Measurements from ENCODE around the gene SELENOO.

Gene SELENOO

DNA sequence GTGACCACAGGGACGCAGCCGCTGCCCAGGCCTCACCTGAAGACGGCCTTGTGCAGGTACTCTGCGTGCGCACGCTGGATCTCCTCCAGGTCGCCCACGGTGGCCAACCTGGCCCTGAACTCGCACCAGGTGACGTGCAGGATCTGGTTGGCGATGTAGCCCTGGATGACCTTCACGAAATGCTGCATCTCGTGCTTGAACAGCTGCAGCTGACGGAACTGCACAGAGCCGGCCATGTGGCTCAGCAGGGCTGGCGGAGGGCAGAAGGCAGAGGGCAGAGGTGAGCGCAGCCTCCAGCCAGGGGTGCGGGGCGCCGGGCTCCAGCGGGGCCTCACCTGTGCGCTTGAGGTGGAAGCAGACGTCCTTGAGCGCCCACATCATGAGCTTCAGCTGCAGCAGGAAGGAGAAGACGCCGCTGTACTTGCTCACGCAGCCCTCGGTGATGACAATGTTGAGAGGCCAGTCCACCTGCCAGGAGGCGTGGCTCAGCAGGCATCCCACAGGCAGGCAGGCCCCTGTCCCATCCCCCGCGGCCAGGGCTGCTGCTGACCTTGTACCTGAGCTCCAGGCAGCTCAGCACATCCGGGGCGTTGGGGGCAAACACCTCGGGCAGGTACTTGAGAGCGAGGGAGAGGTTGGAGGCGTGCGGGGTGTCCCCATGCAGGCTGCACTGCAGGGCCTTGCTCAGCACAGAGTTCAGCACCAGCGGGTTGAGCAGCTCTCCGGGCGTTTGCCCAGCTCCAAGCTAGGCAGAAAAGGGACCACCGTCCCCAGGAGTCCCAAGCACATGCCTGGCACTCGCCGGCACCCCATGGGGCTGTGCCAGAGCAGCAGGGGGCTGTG lies 17.6 kb downstream of the SELENOO start:
- no peak for DNase-seq

DNA sequence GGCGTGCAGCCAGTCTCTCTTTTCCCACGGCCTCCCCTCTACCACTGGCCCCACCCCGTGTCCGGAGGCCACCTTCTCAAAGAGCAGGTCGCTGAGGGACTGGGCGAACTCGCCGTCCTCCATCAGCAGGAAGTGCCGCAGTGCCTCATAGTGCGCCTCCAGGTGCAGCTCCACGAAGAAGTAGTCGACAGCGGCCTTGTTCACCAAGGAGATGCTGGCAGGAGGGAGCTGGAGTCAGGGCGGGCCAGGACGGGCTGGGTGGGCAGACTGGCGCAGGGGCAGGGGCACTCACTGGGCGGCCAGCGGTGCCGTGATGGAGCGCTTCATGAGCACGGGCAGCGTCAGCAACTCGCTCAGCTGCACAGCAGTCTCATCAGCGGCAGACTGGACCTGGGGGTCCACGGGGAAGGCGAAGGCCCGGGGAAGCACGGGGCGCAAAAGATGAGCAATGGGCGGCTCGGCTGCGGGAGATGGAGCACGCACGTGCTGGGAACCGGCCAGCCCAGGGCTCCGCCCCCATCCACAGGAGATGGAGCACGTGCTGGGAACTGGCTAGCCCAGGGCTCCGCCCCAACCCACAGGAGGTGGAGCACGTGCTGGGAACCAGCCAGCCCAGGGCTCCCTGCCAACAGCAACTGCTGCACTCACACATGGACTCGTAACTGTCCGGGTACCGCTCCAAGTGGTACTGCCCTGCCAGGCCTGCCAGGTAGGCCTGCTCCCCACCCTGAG lies 18.4 kb downstream of the SELENOO start:
- peak in 1 of 2 experiments; percentile 66 for DNase-seq

DNA sequence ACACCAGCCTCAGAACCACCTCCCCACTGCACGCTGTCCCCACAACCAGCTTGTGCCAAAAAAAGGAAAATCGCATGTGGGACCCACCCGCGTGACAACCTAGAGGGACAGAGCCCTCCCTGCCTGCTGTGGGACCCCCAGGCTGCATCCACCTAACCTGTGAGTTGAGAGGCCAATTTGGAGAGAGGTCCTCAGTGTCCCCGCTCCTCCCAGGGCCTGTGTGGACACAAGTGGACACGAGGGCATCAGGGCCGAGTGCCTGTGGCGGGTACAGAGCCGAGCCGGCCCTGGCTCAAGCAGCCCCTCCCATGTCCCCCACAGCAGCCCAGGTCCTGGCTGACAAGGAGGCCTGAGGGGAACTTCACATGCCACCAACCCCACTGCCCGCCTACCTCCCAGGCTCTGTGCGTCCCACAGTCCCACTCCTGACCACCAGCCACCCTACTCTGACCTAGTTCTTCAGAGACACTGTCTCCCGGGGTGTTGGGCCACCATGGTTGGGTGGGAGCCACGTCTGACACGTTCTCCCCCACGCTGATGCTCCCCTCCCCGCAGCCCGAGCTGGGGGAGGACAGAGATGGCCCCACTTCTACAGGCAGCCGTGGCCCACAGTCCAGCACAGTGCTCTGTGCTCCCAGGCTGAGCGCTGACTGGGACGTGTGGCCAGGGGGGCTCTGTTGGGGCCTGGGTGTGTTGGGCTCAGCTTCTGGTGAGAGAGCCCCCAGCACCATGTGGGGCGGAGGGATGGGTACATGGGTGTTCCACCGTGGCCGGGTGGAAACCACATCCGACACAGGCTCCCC lies 19.2 kb downstream of the SELENOO start:
- DNase-seq = no peak

DNA sequence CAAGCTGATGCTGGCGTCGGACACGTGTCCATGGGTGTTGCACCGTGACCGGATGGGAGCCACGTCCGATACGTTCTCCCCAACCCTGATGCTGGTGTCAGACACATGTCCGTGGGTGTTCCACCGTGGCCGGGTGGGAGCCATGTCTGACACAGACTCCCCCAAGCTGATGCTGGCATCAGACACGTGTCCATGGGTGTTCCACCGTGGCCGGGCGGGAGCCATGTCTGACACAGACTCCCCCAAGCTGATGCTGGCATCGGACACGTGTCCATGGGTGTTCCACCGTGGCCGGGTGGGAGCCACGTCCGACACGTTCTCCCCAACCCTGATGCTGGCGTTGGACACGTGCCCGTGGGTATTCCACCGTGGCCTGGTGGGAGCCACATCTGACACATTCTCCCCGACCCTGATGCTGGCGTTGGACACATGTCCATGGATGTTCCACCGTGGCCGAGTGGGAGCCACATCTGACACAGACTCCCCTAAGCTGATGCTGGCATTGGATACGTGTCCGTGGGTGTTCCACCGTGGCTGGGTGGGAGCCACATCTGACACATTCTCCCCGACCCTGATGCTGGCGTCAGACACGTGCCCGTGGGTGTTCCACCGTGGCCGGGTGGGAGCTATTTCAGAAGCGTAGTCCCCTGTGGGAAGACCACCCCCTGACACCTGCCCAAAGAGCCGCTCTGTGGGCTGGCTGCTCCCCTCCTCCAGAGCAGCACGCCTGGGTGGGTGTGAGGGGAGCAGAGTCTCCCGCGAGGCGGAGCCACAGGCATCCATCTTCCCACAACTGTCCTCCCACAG lies 20.0 kb downstream of the SELENOO start:
- DNase-seq = no peak

DNA sequence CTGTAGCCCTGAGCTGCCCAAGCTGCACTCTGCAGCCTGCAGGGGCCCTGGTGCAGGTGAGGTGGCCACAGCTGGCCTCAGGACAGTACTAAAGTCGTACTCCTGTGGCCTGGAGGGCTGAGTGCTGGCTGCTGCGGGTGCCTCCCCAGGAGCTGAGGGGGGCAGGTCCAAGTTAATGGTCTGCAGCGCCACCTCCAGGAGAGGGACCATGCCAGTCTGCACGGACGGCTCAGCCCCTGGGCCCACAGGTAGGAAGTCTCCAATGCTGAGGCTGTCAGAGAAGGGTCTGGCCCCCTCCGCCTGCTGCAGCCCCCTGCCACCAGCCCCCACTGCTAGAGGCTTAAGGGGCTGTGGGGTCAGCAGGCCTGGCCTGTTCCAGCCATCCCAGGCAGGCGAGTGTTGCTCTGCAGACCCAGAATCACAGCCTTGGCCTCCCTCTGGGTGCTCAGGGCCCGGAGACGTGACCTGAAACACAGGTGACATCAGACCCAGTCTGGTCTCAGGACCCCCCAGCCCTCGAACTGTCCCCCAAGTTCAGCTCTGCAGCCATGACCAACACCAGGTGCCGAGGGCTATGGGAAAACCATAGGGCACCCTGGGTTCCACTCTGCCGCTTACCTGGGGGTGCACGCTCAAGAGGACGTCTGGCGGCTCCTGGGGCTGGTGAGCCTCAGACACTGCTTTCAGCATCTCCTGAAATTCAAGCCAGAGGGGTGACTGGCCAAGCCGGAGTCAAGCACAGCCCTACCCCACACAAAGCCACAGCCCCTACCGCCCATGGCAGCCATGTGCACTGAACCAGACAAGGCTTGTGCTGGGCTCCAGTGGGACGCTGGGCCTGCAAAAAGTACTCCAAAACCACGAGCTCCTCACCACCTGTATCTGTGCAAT lies 20.8 kb downstream of the SELENOO start:
- no peak for DNase-seq

DNA sequence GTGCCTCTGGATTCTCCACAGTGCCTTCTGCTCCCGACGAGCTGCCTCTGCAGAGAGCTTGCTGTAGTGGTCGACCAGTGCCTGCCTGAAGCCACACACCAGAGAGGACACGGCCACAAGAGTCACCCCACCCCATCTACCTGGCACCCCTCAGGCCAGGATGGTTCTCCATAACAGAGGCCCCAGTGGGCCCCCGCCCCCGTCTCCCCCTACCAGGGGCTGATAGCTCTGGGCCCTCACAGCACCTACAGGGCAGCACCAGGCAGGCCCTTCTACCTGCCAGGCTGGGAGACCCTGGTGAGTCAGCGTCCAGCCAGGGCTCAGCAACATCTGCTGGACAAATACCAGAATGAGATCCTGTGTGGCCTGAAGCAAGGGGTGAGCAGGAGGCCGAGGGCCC lies 21.7 kb downstream of the SELENOO start:
- no peak for DNase-seq

DNA sequence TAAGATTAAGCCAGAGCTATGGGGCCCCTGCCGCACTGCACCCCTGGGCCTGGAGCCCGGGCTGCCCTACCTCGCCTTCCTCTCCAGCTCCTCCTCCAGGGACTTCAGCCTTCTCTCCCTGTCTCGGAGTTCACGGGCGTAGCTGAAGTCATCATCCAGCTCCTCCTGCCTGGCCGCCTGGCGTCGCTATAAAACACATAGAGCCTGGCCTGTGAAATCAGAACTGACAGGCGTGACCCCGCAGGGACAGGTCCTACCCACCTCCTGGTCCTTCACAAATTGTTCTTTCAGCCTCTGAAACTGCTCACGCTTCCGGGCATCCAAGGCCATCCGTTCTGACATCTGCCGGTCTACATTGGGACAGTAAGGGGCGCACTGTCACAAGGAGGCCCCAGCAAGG lies 23.3 kb downstream of the SELENOO start:
- no peak for DNase-seq

DNA sequence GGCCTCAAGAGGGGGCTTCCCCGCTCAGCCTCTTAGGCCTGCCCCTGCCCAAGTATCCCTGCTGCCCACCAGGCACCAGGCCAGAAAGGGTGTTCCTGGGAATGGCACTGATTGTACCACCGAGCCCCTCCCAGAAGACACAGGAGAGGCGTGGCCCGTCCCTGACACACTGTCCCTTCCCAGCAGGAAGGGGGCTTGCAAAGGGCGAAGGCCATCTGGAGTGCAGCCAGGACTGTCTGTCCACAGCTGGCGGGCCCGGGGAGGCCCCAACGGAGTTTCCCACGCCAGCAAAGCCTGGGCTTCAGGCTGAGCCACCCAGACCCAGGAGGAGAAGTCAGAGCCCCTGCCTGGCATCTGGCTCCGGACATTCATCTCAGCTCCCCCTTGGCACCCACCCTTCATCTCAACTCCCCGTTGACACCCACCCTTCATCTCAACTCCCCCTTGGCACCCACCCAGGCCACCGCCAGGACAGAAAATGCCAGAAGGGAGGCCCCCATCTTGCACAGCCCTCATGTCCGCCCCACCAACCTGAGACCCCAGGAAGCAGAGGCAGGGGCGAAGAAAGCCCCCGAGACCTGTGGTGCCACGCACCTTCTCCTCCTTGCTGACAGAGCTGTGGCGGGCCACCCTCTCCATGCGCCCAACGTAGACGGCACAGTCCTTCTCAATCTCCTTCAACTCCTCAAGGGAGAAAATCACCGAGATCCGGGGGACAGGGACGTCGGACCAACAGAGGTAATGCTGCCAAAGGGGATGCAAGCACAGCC lies 24.6 kb downstream of the SELENOO start:
- no peak for DNase-seq

DNA sequence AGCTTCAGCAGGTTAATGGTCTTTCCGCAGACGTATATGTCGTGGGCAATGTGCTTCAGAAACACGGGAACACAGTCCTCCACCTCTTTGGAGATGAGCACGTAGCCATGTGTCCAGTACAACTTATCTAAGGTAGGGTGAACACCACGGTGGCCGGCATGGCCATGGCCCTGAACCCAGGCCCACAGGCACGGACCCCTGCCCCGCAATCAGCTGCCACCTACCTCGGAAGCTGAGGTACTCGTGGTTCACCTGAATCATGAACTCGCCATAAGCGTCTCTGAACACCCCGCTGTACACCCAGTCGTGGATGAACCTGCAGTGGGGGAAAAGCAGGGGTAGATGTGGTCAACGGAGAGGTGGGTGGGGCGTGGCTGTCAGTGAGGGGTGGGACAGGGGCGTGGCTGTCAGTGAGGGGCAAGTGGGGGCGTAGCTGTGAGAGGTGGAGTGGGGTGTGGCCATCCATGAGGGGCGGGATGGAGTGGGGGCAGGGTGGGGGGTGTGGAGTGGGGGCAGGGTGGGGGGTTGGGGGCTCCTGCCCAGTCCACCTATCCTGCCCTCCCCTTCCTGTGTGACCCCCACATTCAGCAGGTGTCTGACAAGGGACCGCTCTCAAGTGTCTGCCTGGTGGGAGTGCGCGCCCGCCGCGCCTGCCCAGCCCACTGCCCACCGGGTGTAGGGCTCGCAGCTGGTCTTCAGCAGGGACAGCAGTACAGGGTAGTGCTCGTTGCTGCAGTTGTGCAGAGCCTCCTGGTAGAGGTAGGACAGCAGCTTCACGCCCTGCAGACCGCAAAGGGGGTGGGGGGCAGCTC lies 25.5 kb downstream of the SELENOO start:
- no peak for DNase-seq

DNA sequence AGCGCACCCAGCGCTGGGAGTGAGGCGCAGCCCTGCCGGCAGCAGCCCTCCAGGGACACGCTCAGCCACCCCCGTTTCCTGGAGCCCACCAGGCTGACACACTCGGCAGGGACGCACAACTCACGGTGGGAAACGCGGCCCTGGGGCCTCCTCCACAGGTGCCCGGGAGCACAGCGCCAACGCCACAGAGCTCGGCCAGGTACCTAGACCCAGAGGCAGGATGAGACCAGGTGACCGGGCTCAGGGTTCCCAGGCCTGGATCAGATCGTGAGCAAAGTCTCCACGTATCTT lies 26.0 kb downstream of the SELENOO start:
- no peak for DNase-seq

DNA sequence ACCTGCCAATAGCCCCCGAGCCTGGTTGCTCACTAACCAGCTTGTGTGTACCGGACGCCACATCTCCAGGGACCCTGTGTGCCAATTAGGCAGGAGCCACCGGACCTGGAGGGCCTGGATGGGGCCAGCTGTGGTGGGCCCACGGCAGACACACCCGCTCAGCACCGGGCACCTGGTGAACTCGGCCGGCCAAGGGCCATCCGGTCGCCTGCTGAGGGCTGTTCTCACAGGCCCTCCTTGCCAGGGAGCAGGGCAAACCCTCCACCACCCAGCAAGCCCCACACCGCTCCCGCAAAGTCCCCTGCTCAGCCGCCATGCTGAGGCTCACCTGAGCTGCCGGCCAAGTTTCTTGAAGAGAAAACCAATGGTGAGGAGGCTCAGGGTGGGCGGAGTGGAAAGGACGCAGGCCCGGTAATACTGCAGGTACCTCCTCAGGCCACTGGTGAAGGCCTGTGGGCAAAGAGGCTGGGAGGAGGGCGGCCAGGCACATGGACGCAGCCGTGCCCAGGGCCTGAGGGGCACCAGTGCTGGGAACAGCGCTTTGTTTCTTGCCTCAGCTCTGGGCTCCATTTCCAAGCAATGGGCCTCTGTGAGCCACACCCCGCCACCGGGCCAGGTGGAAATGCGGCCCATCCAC lies 26.9 kb downstream of the SELENOO start:
- no peak for DNase-seq

DNA sequence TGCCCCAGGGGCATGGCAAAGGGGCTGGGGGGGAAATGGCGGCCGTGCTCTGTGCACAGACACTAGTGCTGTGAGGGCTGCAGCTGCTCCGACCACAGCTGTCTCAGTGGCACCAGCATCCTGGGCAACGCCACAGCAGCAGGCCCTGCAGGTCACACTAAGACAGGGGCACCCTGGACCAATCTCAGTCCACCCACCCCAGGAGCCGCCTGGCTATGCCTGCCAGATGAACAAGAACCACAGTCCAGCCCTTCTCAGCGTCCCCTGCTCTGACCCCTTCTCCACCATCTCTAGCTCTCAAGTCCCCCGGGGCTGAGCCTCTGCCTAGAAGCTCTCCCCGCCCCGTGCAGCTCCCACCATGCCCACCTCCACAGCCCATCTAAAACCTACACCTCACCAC lies 27.6 kb downstream of the SELENOO start:
- DNase-seq = no peak

DNA sequence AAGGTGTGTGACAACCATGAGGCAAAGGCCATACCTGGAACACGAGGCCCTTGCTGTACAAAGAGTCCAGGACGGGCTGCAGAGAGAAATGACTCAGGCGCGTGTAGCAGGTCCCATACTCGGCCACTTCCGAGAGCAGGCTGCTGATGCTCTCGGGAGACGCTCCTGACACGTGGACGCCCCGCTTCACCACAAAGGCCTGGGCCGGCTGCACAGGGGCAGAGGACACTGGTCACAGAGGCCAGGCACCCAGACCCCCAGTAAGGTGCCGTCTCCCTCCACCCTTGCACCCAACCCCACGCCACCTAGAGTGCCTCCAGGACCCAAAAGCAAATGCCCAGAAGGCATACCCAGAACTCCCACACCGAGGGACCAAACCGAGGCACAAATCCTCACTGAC lies 28.6 kb downstream of the SELENOO start:
- DNase-seq = no peak

DNA sequence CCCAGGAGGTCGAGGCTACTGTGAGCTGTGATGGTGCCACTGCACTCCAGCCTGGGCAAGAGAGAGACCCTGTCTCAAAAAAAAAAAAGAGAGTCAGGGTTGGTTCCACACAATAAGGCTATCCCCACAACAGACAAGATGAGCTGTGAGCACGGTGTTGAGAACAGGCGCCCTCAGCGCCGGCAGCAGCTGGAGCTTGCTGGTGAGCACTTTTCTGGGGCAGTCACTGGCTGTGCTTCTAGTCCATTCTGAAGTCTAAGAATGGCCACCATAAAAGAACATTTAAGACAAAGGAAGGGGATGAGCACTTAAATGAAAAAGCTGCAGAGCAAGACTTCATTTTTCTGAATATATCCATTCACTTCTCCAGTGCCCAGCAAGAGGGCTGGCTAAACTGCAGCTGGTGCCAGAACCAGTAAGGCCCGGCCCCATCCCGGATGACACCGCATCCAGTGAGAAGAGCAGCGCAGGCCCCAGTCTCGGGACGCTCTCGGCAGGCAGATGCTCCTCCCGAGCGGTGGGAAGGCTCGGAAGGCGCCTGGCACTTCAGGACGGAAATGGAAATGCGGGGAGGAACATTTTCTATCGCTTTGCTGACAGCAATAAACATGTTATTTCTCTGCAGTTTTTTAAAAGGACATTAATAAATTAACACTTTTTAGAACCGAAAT lies 31.8 kb downstream of the SELENOO start:
- no peak for DNase-seq

DNA sequence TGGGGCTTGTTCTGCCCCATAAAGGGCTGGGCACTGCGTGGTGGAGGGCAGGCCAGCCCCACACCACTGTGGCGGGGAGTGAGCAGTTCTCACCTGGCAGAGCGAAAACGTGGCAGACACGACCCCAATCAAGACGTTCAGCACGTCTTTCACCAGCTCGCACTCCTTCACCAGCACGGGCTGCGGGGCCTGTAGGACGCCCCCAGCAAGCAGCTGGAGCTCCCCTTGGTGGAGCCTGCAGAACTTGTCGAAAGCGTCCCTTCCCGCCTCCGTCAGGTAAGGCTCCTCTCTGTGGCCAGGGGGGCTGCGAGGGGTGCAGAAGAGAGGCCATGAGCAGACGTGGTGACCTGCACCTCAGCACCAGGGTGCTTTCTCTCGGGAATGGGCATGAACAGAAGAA lies 32.4 kb downstream of the SELENOO start:
- DNase-seq = no peak

DNA sequence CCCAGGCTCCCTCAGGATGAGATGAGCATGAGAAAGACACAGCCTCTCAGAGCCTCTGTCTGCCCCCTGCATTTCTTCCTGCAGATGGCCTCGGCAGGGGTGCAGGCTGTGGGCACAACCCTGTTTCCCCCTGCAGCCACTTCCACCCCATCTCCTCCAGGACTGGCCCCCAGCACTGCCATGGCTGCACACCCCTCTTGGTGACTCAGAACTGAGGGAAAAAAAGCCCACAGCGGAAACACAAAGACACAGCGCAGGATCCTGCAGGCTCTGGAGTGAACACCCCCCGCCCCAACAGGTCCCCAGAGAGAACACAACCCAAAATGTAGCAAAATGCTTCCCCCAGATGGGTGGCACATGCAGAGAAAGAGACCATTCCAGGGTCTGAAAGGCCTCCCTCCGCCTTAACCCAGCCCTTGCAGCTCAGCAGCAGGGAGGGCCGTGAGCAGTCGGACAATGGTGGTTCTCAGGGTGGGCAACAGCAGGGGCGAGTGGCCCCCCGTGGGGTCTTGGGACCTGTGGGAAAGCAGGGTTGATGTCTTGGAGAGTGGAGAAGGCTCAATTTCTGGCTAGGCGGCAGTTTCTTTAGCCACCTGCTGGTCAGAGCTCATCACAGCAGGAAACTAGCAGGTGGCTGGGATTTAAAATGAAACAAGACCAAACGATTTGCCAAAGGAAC lies 36.1 kb downstream of the SELENOO start:
- DNase-seq = peak in 1 of 2 experiments; percentile 12

DNA sequence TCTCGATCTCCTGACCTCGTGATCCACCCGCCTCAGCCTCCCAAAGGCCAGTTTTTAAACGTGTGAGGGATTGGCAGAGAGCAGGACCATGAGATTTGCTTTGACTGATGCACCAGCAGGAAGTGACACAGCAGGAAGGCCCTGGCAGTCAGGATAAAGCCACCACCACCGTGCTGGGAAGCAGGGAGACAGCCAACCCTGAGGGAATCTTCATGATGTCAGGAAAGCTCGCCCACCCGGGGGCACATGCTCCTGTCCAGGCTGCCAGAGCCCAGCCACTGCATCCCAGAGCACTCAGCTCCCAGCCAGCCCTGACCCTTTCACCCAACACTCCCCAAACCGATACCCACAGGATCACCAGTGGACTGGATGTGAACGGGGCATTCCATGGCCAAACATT lies 37.9 kb downstream of the SELENOO start:
- DNase-seq = no peak

DNA sequence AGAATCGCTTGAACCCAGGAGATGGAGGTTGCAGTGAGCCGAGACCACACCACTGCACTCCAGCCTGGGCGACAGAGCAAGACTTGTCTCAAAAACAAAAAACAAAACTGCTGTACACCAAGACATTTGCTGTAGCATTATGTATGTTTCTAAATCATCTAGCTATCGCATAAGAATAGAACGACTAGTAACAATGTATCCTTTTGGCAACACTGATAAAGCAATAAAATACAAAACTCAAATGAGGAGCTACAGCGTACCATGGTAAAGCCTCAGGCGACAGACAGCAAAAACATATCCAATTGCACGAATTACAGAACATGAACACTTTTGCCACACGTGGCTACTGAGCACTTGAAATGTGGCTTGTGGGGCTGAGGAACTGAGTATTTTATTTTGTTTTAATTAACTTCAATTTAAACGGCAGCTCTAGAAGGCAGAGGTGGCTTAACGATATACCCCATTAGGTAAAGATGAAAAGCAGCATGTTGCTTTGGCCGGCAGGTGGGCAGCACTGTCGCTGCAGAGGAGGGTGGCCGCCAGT lies 41.7 kb downstream of the SELENOO start:
- DNase-seq = no peak
